DMS153 treated with DMSO at 0.1 percent for 48 hours (cell line): ENCODE measurements around the gene SRRM3.
"Not testable (repeated sequence)": the region's sequence is repeated elsewhere in the genome, so short reads cannot be mapped to it uniquely, and the experiment has no call there.

Source experiments
- DNase-seq: peaks from one replicate; lab custom pipeline; 2025; ENCODE audit not compliant: unreplicated experiment; lab: John Stamatoyannopoulos, UW

The SRRM3 gene

DNA sequence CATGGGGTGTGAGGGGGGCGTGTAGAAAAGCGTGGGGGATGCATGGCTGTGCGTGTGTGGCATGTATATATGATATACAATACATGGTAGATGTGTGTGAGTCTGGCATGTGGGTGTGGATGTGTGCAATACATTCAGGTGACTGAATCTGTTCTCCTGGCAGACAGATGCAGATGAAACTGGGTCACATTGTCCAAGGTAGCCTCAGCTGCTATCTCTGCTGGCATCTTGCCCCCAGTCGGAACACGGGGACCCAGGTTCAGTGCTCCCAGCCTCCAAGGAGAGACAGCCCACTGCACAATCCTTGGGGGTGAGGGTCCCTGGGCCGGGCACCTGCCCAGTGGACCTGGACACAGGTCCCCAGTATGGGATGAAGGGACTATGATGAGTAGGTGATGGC, 12.4 kb upstream of the SRRM3 start:
- DNase-seq = no peak

- DNase-seq = no peak
Measured at GRCh38 chr7:76191783-76192240, 9.9 kb upstream of the SRRM3 start.

DNA sequence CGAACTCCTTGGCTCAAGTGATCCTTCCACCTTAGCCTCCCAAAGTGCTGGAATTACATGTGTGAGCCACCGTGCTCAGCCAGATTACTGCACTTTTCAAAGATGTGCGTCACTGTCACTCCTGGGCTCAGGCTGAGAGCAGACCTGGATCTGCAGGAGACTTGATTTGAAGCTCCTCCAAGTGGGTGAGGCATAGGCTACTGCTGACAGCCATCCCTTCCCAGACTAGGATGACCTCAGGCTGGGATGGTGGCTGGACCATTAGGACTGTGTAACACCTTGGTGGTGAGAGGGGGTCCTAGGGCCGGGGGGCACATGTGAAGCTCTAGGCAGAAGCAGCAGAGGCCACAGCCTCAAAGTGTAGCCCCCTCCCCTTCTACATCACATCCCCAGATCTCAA, 8.2 kb upstream of the SRRM3 start:
- no peak for DNase-seq

GRCh38 chr7:76193883-76194282, 7.8 kb upstream of the SRRM3 start:
- no peak for DNase-seq

DNA sequence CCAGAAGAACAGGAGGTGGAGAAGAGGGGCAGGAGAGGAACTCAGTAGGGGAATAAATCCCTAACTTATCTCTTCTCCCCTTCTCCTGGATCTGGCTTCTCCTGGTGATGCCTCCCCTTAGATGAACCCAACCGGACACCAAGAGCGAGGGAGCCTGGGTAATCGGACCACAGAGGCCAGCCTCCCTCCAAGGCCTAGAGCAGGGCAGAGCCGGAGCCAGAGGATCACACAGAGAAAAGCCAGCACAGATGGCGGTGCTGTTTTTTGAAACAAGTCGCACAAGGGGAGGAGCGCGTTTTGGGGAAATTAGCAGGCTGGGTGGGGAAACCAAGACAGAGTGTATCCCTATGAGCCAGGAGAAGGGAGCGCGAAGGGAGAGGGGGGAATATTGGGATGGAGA, 4.9 kb upstream of the SRRM3 start:
- no peak for DNase-seq

DNA sequence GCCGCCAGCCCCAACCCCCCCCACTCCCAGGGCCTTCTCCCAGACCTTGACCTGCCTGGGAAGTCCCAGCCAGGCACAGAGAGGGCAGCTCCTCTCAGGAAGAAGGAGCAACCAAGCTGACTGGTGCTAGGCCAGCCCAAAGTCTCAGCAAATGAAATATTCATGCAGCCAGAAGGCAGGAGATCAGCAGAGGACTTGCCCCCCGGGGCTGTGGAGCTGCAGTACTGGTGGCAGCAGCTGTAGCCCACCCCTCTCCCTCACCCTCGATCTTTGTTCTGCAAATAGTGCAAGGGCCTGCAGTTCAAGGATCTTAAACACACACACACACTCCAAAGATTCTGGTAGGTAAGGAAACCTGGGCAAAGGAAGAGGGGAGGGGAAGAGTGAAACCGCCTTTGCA, 3.5 kb upstream of the SRRM3 start:
- no peak for DNase-seq

DNA sequence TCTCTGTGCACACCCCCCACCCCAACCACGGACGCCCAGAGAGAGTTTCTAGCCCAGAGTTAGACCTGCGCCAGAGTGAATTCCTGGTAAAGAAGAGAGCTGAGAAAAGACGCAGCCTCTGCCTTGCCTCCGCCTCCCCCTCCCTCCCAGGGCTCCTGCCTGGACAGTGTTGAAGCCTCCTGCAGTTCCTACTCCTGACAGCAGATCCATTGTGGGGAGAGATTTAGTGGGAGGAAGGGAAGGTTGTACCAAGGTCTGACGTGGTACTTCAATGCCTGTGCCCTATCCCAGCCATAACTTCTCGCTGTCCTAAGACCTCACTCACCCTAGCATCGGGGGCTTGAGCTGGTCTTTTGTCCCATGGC, 952 bp downstream of the SRRM3 start:
- no peak for DNase-seq

GRCh38 chr7:76204147-76204546, 2.5 kb downstream of the SRRM3 start:
- no peak for DNase-seq

DNA sequence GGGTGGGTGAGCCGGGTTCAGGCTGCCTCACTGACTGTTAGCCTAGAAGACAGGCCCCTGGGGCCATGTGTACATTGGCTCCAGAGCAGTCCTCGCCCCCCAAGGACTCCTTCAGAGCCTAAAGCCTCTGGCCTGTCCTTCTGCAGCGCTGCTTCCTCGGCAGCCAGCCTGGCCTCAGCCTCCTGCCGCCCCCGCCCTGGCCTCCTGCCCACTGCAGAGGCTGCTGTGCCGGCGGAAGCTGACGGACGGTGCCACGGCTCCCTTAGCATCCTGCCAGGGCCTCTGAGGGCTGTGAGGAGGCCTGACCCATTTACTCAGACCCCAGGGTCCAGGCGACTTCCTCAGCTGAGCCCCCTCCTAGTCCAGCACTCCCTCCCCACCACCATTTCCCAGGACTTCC, 4.9 kb downstream of the SRRM3 start:
- DNase-seq = no peak

DNA sequence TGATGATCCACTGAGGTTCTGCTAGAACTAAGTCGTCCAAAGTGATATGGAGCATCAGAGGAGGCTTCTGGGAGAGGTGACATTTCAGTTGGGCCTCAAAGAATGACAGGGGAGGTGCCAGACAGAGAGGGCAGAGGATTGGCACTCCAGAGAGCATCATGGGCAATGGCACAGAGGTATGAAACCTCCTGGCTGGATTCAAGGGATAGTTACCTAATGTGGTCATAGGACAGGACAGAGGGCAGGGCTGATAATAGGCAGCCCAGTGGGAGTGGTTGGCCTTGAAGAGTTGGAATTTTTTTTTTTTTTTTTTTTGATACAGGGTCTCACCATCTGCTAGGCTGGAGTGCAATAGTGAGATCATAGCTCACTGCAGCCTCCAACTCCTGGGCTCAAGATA, 7.6 kb downstream of the SRRM3 start:
- DNase-seq = no peak

DNA sequence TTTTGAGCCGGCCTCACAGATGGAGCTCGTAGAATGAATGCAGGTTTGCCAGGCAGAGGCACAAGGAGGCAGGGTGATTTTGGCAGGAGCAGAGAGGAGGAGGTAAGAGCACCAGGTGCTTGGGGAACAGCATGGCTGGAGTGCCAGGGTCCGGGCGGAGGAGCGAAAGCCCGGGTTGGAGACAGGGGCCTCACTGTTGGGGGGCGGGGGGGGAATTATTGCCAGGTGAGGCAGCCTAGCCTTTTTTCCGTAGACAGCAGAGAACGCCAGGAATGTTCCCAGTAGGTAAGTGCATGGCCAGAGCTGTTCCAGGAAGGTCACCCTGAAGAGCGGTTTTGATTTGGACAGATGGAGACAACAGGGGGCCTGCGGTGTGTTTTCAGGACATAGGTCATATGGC, 9.5 kb downstream of the SRRM3 start:
- no peak for DNase-seq

GRCh38 chr7:76215349-76215748, 13.7 kb downstream of the SRRM3 start:
- DNase-seq = not testable (repeated sequence)

DNA sequence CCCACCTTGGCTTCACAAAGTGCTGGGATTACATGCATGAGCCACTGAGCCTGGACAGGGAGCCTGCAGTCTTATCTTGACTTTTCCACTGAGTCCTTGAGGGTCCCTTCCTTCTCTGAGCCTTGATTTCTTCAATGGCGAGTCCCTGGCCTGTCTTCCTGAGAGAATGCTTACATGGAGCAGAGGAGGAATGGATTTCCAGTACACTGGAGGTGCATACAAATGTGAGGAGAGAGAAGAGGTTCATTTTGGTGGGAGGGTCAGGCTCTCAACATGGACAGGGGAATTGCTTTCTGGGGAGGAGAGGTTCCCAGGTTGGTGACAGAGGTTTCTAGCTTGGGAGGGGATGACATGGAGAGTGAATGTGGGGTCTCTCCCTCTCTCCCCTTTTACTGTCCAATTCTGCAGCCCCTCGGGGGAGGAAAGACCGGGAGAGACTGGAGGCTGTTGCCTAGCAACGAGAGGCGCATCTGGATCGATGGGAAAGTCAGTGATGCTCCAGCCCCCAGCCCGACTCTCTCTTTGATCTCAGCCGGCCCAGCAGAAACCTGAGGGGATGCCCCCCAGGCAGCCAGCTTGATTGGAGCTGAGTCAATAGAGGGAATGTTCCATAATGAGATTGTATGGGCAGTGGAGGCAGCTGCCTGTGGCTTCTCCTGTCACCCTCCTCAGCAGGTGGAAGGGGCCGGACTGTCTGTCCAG, 14.8 kb downstream of the SRRM3 start:
- no peak for DNase-seq

GRCh38 chr7:76217942-76218566, 16.4 kb downstream of the SRRM3 start:
- DNase-seq = no peak

GRCh38 chr7:76220185-76221057, 18.7 kb downstream of the SRRM3 start:
- DNase-seq = no peak

DNA sequence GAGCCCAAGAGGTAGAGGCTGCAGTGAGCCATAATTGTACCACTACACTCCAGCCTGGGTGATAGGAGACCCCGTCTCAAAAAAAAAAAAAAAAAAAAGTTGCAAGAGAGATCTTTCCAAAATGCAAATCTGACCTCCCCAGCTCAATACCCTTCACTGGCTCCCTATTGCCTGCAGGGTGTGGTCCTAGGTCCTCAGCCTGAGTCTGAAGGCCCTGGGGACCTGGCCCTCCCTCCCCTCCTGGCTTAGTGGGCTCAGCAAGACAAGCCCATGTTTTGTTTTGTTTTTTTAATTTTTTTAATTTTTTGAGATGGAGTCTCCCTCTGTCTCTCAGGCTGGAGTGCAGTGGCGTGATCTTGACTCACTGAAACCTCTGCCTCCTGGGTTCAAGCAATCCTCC, 20.6 kb downstream of the SRRM3 start:
- DNase-seq = no peak

- no peak for DNase-seq
Measured at GRCh38 chr7:76222839-76223238, 21.1 kb downstream of the SRRM3 start.

DNA sequence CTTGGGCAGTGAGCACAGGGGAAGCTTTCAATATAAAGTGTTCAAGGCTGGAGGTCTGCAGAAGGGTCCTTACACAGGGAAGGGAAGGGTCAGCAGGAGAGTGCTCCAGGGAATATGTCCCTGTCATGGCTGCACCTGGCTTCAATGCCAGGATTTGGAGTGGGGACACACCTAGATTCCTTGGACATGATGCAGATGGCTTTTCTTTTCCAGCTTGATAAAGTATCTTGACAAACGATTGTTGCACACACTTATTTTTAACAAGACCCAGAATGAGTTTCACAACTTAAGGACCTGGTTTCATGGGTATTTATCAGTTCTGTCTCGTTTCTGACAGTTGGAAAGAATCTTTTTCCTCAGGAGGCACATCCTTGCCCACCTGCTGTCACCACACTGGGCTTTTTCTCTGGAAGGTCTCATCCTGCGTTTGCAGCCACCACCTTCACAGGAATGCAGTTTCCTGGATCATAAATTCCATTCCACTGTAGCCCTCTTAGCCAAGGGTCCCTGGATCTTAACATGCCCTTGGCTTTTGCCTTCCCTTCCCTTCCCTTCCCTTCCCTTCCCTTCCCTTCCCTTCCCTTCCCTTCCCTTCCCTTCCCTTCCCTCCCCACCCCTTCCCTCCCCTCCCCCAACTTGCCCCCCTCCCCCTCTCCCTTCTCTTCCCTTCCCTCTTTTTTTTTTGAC, 21.7 kb downstream of the SRRM3 start:
- no peak for DNase-seq

DNA sequence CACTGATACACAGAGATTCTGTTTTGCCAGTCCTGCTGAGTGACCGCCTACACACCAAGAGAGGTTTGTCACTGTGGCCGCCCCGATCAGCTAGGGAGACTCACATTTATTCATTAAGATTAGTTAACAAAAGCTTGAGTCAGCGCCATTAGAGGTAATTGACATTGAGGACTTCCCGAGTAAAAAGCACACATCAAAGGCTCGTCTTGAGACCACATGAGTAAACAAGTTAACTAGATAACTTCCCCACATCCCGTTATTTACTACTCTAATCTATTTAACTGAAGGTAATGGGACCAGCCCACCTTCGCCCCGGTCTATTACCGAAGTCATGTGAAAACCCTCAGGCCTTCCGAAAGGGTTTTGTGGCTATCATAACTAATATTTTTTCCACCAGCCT, 23.0 kb downstream of the SRRM3 start:
- no peak for DNase-seq

DNA sequence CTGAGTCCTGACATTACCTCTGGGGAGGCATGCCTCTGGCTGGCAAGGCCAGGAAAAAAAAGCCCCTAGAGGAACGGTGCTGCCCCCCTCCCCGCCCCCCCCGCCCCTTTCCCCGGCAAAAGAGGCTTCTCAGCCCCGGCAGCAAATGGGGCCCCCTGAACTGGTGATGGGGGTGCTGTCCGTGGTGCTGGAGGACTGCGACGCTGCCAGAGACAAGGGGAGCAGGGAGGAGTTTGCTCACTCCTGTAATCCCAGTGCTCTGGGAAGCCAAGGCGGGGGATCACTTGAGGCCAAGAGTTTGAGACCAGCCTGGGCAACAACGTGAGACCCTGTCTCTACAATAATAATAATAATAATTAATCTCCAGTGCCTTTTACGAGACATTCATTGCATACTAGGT, 23.7 kb downstream of the SRRM3 start:
- DNase-seq = no peak

DNA sequence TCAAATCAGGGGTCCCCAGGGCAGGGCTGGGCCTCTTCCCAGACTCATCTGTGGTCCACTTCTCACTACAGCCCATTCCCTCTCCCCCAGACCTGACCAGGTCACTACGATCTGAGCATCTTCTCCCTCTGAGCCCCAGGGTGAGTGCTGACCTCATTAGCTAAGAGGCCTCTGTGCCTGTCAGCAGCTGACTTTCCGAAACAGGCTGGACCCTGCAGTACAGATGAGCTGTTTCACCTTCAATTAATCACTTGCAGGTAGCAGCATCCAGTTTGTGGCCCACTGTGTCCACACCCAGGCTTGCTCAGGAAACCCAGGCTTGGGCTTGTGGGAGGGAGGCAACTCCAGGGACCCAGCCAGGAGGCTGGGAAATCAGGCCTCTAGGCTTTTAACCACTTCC, 24.3 kb downstream of the SRRM3 start:
- DNase-seq = no peak
